Pons (tissue), 1 donor: ENCODE results near the gene ACOT11.
A peak's percentile ranks its signal among the peaks of the same experiment; 100 is the strongest.
"Not testable (repeated sequence)": the region's sequence is repeated elsewhere in the genome, so short reads cannot be mapped to it uniquely, and the experiment has no call there.

Experiments used
- DNase-seq: peaks from one replicate; pipeline ENCODE4 v3.0.0-alpha.2; 2016; ENCODE audit warnings: low spot score

The ACOT11 gene

DNA sequence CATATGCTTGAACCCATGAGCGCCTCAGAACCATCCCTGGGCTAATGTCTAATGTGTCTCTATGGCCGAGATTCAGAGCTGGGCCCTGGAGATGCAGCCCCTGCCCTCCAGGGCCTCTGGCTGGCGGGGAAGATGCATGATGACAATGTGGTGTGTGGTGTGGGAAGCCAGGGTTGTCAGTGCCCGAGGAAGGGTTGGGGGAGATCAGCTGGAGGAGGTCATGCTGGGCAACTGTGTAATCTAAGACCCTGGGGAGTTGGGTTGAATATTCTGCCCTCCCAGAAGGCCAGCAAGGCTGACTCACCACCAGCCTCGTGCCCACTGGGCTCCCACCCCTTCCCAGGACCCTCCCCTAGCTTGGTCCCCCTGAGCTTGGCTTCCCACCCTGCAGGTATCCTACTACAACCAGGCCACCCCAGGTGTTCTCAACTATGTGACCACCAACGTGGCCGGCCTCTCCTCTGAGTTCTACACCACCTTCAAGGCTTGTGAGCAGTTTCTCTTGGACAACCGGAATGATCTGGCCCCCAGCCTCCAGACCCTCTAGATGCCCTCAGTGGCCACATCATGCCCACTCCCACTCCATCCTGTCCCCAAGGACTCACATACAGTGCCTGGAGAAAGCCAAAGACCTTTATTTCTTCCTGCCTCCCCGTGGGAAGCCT is 60.7 kb downstream of the ACOT11 start:
- DNase-seq = no peak

DNA sequence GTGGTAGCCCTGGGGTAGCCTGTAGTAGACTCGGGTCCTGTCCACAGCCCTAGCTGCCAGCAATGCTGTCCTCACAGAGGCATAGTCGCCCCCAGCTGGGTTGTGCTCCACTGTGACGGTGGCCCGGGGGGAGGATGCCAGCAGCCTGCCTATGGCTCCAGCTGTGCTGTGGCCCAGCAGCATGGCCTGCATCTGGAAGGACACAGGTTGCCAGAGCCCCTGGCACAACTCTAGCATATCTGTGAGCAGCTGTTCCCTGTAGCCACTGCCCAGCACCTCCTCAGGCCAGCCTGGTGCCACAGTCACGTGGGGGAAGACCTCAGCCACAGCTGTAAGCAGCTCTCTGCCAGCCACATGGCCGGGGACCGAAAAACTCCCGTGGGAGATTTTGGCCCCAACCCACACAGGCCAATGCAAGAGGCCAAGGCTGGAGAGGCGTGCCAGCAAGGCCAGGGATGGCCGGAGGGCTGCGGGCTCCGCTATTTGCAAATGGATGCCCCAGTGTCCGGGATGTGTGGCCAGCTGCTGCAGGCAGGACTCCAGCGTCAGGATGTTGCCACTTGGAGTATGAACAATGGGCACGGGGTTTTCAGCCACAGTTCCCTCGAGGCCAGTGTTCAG is 61.4 kb downstream of the ACOT11 start:
- DNase-seq = peak; percentile 20

DNA sequence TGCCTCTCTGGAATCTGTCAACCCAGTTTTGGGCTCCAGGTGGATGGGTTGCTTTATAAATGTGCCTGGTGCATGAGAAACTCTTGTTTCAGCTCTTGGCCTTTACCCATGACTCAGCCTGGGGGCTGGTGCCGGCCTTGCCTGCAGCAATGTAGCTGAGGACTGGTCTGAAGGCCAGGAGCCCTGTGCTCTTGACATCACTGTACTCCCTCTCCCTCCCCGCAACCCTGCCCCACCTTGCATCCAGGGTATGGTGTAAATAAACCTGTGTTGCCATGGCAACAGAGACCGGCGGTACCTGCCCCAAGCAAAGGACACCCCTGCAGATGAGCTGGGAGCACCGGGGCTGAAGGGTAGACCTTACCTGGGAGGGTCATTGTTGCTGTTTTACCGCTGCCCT is 62.0 kb downstream of the ACOT11 start:
- DNase-seq = no peak

- no peak for DNase-seq
Measured at GRCh38 chr1:54610601-54611580, 62.9 kb downstream of the ACOT11 start.

- DNase-seq = no peak
Measured at GRCh38 chr1:54611621-54612020, 63.6 kb downstream of the ACOT11 start.

- no peak for DNase-seq
Measured at GRCh38 chr1:54614024-54614423, 66.0 kb downstream of the ACOT11 start.

DNA sequence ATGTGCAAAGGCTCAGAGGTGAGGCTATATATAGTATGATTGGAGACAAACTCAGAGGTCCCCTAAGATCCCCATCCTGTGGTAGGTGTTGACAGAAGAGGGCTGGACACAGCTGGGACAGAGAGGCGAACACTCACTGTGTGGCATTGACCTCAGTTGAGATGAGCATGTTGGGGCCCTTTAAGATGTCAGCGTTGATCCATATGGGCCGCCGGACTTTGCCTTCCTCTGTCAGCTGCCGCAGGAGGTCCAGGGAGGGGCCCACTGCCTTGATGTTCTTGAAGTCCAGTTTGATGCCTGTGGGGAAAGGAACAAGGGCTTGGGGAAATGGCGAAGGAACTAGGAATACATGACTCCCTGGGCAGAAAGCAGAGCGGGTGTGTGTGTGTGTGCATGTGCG is 66.5 kb downstream of the ACOT11 start:
- no peak for DNase-seq

DNA sequence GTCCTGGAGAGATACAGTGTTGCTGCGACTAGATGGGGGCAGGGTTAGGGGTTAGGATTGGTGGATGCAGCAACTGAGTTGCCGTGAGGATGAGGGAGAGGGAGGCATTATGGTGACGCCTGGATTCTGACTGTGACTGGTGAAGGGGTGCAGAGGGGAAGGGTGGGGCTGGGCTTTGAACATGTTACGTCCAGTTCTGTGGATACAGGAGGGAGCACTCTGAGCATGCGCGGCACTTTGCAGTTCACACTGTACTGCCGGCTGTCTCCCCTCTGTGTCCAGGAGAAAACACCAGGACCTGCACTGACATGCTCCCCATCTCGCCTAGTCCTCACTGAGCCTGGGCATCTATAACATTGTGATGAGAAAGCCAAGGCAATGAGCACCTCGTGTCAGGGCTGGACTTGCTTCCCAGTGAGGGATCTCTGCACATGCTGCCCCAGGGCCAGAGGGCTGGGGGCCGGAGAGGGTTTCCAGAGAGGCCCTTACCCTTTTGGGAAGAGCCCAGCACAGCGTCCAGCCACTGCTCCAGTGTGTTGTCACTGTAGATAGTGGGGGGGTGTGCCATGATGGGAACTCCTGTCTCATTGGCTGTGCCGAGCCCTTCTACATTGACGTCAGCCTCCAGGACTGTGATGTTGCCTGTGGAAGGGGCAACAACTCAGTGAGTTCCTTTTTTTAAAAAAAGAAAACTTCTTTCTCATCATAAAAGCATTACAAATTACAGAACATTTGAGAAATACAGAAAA is 67.7 kb downstream of the ACOT11 start:
- DNase-seq = no peak

DNA sequence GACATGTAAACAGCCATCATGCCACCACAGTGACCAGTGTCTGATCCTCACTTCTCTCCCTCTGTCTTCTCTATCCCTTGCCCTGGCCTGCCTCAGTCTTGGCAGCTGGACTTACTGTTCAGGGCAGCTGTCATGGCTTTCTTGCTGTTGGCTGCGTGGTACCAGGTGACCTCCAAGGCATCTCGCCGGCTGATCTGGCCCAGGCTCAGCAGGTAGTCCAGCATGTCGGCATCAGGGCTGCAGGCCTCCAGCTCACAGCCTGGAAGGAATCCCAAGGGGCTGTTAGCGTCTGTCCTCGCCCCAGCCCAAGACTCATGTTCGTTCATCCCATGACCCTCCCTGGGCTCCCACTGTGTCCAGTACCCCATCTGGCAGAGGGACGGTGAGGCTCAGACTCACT is 71.7 kb downstream of the ACOT11 start:
- no peak for DNase-seq

- no peak for DNase-seq
Measured at GRCh38 chr1:54623216-54624007, 75.4 kb downstream of the ACOT11 start, which contains the start of gene FAM151A. Gene FAM151A (minus strand): TSS chr1:54623525. CDS start chr1:54623395, 130 bp downstream.

GRCh38 chr1:54624466-54625464 is 76.7 kb downstream of the ACOT11 start:
- no peak for DNase-seq

- DNase-seq = peak; percentile 59
Measured at GRCh38 chr1:54627196-54627595, 79.2 kb downstream of the ACOT11 start.

- not testable (repeated sequence) for DNase-seq
Measured at GRCh38 chr1:54635804-54636203, 87.8 kb downstream of the ACOT11 start.

GRCh38 chr1:54636461-54637446 is 88.7 kb downstream of the ACOT11 start:
- DNase-seq = not testable (repeated sequence)

DNA sequence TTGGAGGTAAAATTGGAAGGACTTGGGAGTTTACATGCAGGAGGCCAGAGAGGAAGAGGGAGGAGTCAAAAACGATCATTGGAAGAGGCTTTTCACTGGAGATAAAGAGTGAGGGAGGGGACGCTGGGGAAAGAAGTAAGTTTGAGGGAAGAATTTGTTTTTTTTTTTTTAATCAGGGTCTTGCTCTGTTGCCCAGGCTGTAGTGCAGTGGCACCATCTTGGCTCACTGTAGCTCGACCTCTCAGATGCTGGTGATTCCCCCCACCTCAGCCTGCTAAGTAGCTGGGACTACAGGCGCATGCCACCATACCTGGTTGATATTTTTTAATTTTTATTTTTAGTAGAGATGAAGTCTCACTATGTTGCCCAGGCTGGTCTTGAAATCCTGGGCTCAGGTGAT is 92.3 kb downstream of the ACOT11 start:
- no peak for DNase-seq

- DNase-seq = no peak
Measured at GRCh38 chr1:54640863-54641836, 93.1 kb downstream of the ACOT11 start, which contains the start of gene MROH7. Gene MROH7 (plus strand): TSS chr1:54641786. CDS start chr1:54652927, 11,141 bp downstream.

- DNase-seq = no peak
Measured at GRCh38 chr1:54643736-54644135, 95.7 kb downstream of the ACOT11 start.
